ENCODE results near the gene LYPD6B.
A peak's percentile ranks its signal among the peaks of the same experiment; 100 is the strongest.

The LYPD6B gene

DNA sequence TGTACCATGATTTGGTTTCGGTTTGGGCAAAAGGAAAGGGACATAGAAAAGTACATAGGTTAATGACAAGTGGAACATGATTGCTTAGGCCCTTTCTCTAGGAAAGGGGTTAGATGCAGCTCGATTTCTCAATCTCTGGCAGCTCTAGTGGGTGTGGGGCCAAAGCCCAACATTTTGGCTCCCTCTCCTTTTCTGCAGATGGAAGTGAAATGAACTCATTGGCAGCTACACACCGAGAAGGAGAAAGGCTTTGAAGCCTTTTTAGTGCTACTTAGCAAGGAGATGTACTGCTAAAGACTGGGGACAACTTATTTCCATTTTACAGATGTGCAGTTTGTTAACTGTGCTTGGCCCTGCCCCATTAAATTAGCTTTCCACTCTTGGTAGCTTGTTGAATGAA, 93.8 kb downstream of the LYPD6B start:
- DNase-seq = no peak
- TF ChIP-seq, protein P1, sequence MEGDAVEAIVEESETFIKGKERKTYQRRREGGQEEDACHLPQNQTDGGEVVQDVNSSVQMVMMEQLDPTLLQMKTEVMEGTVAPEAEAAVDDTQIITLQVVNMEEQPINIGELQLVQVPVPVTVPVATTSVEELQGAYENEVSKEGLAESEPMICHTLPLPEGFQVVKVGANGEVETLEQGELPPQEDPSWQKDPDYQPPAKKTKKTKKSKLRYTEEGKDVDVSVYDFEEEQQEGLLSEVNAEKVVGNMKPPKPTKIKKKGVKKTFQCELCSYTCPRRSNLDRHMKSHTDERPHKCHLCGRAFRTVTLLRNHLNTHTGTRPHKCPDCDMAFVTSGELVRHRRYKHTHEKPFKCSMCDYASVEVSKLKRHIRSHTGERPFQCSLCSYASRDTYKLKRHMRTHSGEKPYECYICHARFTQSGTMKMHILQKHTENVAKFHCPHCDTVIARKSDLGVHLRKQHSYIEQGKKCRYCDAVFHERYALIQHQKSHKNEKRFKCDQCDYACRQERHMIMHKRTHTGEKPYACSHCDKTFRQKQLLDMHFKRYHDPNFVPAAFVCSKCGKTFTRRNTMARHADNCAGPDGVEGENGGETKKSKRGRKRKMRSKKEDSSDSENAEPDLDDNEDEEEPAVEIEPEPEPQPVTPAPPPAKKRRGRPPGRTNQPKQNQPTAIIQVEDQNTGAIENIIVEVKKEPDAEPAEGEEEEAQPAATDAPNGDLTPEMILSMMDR (IDR thresholded peaks at IDR 0.05) = no peak
- Mint-ChIP-seq H3K36me3 (ENCODE audit: low read depth) (no peaks in the 10 kb centered on the region), H3K9me3 (no peaks in the 10 kb centered on the region), H3K4me3 (no peak overlapping the region), H3K27me3 (ENCODE audit: low read depth, poor library complexity) (peaks cover 5% of the 10 kb centered on the region), H3K27ac (peak overlapping the region; percentile 11), H3K4me1 (peaks cover 25% of the 10 kb centered on the region)

DNA sequence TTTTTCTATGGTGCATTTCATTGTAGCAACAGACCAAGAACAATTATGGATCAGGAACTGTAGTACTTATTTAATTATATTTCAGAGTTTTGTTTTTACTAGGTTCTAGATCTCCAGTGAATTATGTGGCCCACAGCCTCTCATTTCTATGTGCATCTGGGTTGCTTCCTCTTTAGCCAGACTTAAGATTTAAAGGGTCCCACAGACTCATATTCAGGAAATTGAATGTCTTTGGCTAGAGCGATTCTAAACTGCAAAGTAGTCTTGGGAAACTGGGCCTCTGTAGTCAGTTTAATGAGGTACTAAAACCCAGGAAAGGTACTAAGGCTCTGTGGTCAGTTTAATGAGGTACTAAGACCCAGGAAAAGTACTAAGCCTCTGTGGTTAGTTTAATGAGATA, 94.4 kb downstream of the LYPD6B start:
- Mint-ChIP-seq H3K4me1 (peaks cover 25% of the 10 kb centered on the region), H3K27me3 (ENCODE audit: low read depth, poor library complexity) (peaks cover 5% of the 10 kb centered on the region), H3K27ac (no peak overlapping the region), H3K4me3 (no peak overlapping the region), H3K36me3 (ENCODE audit: low read depth) (no peaks in the 10 kb centered on the region), H3K9me3 (no peaks in the 10 kb centered on the region)
- DNase-seq = no peak
- TF ChIP-seq, protein P1 (IDR thresholded peaks at IDR 0.05) = no peak

DNA sequence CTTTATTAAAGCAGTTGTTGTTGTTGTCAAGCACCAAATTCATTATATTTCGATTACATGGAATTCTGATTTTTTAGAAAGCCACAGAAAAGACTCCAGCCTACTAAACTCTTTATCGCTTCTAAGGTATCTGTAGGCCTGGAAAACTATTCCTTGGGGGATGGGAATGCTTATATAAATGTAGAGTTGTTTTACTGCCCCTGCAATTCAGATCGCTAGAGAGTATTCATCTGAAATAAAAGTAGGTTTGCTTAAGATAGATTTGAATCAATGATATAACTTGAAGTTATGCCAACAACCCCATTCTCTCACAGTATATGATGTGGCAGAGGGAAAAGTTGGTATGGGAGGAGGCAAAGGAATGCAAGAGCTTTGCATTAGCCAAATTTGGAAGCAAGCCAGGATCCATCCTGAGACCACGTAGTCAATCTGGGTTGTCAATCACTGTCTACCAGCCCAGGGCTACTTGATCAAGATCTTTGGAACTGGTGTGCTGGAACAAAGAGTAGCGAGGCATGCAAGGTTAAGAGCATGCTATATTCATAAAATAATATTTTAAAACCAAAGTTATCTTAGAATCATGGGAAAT, 95.9 kb downstream of the LYPD6B start:
- Mint-ChIP-seq H3K36me3 (ENCODE audit: low read depth) (no peaks in the 10 kb centered on the region), H3K4me1 (peaks cover 33% of the 10 kb centered on the region), H3K9me3 (no peaks in the 10 kb centered on the region), H3K4me3 (no peak overlapping the region), H3K27me3 (ENCODE audit: low read depth, poor library complexity) (peaks cover 5% of the 10 kb centered on the region), H3K27ac (no peak overlapping the region)
- no peak for DNase-seq
- TF ChIP-seq, protein P1 (IDR thresholded peaks at IDR 0.05) = no peak

DNA sequence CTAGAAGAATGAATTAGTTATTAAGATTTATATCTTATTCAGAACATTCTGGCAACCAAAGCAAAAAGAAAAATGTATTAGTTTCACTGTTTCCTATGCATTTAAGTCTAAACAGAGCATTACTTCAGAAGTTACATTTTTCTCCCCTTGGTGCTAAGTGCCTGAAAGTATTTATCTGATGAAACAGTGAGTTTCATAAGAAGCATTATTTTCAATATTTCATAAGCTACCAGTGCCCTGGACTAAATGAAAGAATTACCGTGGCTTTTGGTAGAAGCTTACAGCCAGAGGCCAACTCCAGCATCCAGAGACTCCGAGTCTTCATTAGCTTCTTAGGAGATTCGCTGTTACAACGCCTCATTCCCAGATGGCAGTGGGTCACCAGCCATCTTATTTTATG, 97.6 kb downstream of the LYPD6B start:
- Mint-ChIP-seq H3K9me3 (peaks cover 3% of the 10 kb centered on the region), H3K36me3 (ENCODE audit: low read depth) (peaks cover 3% of the 10 kb centered on the region), H3K27ac (no peak overlapping the region), H3K4me1 (peaks cover 47% of the 10 kb centered on the region), H3K4me3 (no peak overlapping the region), H3K27me3 (ENCODE audit: low read depth, poor library complexity) (peaks cover 5% of the 10 kb centered on the region)
- DNase-seq = no peak
- TF ChIP-seq, protein P1 (IDR thresholded peaks at IDR 0.05) = no peak

DNA sequence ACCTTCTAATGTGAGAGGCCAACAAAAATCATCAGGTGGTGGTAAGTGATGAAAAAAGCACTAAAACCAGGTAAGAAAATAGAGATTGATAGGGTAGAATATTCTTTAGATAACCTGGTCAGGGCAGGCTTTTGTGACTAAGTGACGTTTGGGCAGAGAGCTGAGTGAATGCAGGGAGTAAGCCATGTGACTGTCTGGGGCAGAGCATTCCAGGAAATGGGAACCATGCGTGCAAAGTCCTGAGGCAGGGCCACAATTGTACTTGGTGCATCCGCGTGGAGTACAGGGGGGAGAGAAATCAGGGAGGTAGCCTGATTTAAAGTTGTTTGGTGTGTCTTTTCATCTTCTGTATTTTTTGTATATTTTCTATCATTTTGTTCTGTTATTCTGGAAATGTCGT, 102.5 kb downstream of the LYPD6B start:
- no peak overlapping the region for H3K4me3 Mint-ChIP-seq
- H3K27me3 Mint-ChIP-seq (ENCODE audit: low read depth, poor library complexity) = peaks cover 4% of the 10 kb centered on the region
- H3K36me3 Mint-ChIP-seq (ENCODE audit: low read depth) = peaks cover 9% of the 10 kb centered on the region
- peaks cover 6% of the 10 kb centered on the region for H3K9me3 Mint-ChIP-seq
- no peak for DNase-seq
- peaks cover 42% of the 10 kb centered on the region for H3K4me1 Mint-ChIP-seq
- TF ChIP-seq, protein P1 (IDR thresholded peaks at IDR 0.05) = no peak
- H3K27ac Mint-ChIP-seq = peak overlapping the region; percentile 38

DNA sequence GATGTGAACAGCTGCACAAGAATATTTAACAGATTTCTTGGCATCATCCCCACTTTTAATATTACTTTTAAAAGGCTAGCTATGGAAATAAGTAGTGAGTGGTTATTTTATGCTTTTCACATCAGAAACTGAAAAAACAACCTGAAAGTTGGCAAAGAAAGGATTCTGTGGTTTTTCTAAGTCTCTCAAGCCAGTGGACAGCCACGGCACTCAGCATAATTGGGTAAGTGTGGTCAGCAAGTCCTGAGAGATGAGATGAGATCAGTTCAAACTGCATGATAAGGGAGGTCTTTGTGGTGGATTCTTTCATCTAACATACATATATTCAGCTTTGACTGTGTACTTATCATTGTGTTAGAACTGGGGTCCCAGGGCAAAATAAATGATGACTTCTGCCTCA, 105.2 kb downstream of the LYPD6B start:
- no peak for DNase-seq
- Mint-ChIP-seq H3K27ac (no peak overlapping the region), H3K4me1 (peaks cover 61% of the 10 kb centered on the region), H3K36me3 (ENCODE audit: low read depth) (peaks cover 9% of the 10 kb centered on the region), H3K27me3 (ENCODE audit: low read depth, poor library complexity) (peaks cover 6% of the 10 kb centered on the region), H3K9me3 (peaks cover 8% of the 10 kb centered on the region), H3K4me3 (no peak overlapping the region)
- TF ChIP-seq, protein P1 (IDR thresholded peaks at IDR 0.05) = no peak
